NCI-H510A treated with DMSO at 0.1 percent for 48 hours (cell line): ENCODE data around the gene ERG.

Experiments used
- DNase-seq: peaks from one replicate; lab custom pipeline; 2025; lab: John Stamatoyannopoulos, UW

Gene ERG

DNA sequence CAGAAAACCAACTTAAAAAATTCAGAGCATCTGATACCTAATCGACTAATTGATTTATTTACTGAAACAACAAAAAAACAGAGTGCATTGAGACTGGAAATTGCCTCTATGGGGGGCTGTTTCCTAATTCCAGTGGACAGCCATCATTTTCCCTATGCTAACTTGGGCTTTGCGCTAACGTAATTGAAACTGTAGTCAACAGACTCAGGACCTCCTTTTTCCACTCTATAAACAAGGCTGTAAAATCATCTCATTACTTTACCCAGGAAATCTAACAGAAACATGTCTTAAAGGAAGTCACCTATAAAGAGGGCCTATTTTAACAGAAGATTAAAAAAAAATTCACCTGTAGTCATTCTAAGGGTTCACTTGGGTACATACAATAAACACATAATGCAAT is 2.1 kb downstream of the ERG start:
- no peak for DNase-seq

DNA sequence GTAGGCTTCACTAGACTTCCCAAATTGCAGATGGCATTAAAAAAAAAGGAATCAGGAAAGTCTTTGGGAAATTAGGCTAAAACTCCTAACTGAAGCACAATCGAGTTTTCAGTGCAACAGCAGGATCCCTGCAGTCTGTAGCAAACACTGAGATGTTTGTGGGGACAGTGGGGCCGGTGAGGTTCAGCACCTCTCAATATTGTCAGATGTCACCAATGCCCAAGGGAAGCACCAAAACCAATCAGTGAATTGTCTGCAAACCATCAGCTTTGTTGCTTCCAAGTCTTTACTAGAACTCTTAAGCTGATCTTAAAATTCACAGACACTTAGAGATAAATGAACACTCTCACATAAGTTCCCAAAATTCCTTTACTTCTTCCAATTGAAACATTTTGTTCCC is 2.6 kb downstream of the ERG start:
- DNase-seq = no peak

DNA sequence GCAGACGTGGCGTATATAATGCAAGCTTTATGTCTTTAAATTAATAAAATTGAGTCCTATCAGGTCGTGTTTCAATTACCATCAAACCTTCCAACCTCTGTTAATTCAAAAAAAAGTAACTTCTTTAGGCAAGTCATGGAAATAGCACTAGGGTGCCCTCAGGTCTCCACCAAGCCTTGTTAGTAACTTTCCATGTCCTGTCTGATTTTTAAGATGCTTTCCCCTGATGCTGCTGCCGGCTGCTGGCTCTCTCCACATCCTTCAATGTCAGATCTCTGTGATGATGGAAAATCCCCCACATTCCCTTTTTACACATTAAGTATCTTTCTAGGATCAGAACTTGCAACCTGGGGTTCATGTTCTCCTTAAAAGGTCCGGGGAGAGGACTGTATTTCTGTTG is 3.0 kb downstream of the ERG start:
- no peak for DNase-seq

DNA sequence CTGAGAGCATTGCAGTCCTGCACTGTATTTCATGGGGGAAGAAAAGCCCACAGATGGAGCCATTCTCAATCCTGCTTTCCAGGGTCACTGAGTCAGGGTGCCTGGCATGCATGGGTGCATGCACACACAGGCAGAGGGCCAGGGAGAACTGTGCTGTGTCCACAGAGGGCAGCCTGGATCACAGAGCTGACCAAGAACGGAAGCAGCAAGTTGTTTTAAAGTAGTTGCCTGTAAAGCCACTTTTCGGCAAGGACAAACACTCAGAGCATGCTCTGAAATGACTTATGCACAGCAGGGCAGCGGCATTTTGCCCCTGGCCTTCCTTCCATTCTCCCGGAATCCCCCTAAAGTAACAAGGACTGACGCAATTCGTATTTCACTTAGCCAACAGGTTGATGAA is 3.6 kb downstream of the ERG start:
- DNase-seq = no peak

DNA sequence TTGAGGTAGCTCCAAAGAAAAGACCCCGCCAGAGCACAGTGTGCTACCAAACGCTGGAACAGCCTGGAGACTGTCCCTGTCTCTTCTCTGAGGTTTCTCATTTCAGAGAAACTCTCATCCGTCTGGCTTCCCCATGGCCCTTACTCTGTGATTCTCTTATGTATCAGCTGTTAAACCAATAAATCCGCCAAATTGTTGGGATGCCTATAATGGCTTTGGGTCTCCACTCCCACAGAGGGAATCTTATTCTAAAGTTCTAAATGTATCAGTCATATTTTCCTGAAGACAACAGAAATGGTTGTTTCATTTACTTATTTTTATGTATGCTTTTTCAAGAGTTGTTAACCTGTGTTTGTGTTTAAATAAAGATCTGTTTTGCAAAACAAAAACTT is 4.0 kb downstream of the ERG start:
- DNase-seq = no peak

DNA sequence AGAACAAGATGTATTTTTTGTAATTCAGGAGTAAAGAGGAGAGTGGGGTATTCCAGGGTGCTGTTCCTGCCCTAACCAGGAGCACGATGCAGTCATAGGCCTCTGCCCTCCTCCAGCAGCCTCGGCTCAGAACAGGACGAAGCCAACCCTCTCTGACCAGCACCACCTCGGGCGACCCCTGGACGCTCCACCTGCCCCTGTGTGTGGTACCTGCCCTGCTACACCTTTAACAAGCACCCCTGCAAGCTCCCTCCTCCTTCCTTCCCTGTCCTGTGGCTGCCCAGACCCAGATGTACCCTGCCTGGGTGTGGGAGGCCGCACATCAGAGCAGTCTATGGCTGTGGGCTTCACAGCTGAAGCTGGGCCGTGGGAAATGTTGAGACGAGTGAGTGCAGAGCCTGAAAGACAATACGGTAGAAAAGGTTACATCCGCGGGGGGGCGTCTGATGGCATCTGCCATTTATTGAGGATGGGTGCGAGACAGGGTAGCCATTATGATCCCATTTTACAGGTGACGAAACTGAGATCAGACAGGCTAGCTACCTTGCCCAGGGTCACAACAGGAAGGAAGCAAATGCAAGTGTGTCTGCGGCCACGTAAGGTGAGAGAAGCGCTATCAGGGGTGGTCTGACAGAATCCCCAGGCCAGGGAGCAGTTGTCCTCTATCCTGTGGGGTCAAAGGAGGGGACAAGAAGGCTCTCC is 4.6 kb downstream of the ERG start:
- DNase-seq = no peak

DNA sequence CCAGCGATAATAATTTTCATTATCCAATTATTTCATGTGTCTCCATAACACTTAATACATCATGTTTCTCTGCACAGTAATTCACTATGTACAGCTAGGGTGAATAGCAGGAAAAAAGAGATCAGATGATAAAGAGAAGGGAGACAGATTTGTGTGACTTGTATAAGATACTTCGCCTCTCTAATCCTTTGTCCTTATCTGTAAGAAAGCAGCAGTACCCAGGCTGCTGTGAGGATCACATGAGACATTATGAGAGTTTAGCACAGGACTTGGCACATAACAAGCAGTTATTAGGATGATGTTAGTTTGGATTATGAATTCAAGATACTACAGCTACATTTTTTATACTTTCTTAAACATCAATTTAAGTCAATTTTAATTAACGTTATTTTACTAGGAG is 6.3 kb downstream of the ERG start:
- no peak for DNase-seq

DNA sequence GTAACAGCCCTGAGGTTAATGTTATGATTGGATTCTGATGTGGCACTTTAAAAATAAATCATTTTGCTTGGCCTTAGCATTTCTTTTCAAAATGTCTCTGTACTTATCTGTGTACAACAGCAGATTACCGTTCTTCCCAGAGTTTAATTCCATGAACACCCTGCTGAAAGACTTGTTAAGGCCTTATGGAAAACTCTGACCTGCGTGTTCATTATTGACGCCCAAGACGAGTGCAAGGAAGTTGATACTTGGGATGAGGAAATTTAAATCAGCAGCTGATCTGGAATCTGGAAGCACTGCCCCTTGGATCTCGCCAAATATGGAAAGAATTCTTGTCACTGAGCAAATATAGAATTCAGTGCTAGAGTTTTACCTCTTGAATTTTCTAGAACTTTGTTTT is 6.7 kb downstream of the ERG start:
- no peak for DNase-seq

DNA sequence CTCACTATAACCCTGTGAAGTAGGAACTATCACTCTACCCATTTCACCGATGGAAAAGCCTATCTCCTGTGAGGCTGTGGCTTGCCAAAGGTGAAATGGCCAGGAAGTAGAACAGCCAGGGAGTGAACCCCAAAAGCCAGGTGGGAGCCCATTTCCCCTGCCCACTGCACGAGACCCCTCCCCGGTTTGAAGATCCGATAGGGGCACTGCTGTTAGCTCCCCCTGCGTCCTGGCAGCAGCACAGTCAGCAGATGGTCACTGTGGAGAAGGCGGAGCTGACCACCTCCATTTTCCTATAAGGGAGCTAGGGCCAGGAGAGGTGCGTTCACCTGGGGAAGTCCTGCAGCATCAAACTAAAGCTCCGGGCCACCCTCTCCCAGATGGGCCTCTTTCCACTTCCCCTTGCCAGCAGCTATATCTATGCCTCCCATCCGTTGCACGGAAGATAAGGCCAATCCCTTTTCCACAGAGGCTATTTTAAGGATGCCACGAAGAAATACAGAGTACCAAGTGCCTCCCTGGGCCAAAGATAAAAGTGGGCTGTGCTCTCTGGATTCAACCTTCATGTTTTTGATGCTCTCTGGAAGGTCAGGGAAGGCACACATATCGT is 7.8 kb downstream of the ERG start:
- DNase-seq = no peak

DNA sequence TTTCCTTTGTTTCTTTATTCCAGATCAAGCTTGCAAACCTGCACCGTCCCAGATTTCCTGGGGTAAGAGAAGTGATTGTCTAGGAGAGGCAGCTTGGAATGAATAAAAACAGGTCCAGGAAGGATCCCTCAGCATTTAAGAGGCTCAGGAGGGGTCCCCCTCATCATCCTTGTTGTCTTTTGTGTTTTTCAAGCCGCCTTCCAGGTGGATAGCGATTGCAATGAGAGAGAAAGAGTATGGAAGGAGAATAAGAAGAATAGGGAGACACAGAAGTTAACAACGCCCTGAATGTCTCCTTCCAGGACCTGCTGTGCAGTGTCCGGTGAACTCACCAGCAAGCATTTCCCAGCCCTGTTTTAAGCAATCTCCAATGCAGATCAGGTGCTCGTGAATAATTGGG is 8.5 kb downstream of the ERG start:
- DNase-seq = no peak

DNA sequence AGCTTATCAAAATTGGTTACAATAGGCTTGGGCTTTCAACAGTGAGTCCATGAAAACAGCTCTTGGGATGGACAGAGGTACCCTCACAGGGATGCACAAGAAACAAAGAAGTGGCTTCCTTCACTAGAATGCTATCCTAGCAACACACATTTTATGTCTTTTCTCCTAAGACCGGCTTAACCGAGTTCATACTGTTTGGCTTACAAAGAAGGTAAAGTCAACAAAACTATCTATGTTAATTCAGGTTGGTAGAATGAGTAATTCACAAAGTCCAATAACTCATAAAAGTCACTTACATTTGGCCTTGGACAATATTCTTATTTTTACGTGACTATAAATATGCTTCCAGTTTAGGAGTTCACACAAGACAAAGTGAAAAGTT is 9.0 kb downstream of the ERG start:
- DNase-seq = no peak

DNA sequence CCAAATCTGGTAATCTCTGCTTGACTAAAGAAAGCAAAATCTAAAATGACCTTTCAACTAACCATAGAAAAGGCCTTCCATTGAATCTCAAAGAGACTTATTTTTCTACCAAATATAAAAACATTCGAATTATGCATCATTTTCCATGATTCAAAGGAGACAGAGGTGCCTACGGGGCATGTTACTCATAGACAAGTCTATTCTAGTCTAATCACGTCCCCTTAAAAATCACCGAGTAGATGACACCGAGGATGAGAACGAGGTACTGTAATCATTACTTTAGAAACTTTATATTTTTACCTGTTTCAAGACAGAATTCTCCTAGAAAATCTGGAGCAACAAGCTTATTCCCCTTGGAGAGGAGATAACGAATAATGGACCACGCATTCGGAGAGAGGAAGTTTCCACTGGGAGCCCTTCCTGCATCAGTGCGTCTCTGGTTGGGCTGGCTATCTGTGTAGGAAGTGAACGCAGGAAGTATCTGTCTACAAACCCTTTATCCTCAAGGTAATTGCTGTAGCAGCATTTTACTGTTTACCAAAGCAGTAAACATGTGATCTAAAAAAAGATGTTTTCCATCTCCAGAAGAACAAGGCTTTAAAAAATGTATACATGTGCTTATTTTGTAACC is 9.5 kb downstream of the ERG start:
- DNase-seq = no peak

DNA sequence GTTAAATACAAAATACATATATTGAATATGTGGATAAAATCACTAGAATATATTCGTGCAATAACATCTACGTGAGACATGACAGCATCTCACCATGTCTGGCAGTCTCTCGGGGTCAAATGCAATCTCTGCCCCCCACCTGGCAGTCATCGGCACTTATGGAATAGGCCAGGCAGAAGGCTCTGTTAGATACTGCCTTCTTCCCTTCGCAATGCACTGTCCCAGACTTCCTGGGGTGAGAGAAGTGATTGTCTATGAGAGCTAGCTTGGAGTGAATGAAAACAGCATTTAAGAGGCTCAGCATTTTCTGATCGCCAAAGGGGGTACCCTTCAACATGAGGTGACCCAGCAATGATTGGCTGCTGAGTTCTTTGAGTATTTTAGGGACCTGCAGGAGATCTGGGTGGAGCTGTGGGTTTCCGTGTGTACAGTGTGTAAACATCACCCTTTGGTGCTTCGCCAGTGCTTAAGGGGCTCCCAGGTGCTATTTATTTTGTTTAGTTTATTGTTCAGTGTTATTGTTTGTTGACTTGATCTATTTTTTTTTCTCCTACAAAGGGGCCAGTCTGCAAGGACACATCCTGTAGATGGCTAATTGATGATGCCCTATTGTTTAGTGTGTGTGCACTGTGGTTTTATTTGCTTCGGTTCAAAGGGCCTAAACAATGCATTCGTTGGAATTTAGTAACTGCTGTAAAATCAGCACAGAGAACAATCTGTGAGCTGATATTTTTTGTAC is 10.2 kb downstream of the ERG start:
- DNase-seq = peak; percentile 90

DNA sequence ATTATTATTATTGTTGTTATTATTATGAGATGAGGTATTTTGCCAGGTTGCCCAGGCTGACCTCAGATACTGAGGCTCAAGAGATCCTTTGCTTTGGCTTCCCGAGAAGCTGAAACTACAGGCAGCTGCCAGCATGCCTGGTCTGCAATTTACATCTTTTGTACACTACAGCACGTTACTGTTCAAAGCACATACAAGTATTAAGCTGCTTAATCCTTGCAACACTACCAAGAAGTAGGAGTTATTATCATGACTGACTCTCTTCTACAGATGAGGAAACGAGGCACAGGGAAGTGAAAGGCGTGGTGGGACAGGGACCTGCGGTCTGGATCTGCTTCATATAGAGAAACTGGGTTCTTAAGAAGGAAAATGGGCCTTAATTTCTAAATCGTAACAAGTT is 11.6 kb downstream of the ERG start:
- DNase-seq = peak; percentile 86

DNA sequence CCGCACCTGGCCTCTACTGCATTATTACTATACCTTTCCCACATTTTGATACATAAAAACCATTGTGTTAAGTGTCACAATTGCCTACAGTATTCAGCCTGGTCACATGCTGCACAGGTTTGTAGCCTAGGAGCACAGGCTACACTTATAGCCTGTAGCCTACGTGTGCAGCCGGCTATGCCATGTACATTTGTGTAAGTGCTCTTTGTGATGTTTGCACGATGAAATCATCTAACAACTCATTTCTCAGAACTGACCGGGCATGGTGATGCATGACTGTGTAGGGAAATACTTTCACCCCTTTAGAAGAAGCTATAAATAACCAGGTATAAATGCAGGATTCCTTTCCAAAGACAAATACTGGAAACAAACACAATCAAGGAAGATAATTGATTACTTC is 12.1 kb downstream of the ERG start:
- peak; percentile 86 for DNase-seq

DNA sequence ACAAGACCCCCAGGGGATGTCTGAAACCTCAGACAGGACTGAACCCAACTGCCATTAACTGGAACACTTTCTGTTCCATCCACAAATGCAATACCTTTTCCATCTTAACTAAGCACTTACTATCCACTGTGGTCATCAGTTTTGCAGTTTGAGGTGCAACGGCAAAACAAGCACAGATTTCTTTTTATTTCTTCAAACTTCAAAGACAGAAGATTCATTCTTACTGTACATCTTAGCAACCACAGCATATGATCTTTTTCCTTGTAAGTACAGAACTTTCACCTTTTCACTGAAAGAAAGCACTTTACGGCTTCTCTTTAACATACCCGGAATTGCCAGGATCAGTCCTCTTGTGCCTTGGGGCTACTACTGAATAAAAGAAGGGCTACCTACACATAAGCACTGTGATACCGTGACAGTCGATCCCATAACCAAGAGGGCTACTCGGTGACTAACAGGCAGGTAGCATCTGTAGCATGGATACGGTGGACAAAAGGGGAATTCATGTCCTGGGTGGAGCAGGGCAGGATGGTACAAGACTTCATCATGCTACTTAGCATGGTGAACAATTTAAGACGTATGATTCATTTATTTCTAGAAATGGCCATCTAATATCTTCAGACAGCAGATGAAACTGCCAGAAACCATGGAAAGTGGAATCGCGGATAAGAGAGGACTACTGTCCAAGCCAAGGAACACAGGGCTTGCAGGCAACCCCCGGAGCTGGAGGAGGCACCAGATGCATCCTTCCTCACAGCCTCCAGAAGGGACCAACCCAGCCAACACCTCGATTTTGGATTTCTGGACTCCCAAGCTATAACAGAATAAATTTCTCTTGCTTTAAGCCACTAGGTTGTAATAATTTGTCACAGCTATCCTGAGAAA is 18.4 kb downstream of the ERG start:
- DNase-seq = no peak

DNA sequence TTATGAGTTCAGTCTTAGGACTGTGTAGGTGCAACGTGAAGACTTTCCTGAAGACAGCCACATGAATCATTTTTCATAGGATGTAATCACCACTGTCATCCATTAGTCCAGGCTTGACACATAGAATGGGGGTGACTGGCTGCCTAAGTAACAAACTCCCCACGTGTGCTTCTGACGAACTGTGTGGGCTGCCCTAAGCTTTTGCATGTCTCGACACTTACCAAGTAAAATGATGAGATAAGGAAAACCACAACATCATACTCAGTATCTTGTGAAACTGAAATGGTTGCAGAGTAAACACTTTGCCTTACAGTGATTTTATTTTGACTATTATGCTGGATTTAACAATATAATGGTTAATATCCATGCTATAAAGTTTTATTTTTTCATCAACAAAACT is 19.5 kb downstream of the ERG start:
- no peak for DNase-seq

DNA sequence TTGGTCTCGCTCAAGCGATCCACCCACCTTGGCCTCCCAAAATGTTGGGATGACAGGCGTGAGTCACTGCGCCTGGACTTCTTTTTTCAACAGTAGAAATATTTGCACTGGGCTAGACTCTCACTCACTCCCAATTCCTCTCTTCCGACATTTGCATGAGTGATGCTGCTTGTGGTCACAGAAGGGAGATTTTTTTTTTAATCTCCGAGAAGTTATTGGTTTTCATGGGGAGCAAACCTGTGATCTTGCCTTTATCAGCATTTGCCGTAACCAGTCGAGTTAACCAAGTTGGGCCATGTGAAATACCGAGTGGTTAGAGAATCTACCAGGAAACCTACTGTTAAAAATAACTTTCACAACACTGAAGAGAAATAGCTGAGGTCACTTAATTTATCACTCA is 21.1 kb downstream of the ERG start:
- DNase-seq = no peak

DNA sequence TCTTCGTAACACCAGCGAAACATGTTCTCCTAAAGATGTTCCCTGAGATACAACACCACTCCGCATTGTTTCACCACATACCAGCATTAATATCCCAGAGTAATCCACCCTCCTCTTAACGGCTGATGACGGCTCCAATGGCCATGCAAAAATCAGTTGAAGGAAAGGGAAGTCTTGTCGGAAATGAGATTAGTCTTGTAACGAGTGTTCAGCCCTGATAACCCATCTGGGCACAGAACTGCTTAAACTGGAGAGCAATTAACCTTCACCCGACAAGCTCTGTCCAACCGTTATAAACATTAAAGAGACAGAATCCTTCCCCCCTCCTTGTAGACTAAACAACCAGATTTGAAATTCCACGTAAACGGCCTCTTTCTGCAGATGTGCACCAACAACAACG is 21.9 kb downstream of the ERG start:
- no peak for DNase-seq

DNA sequence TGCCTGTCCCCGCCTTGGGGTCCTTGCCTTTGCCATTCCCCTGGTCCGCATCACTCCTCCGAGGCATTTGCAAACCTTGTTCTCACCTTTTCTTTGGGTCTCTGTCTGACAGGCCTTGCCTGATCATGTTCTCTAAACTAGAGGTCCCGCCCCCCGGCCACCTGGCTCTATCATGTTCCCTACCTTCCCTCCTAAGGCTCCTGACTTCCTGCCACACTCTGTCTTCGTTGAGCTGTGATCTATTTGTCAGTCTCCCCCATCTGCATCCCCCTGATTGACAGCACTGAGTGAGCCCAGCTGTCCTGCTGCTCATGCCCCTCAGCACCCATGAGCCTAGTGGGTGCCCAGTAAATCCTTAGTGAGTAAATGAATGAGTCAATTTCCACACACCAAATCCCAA is 22.8 kb downstream of the ERG start:
- DNase-seq = peak; percentile 28

DNA sequence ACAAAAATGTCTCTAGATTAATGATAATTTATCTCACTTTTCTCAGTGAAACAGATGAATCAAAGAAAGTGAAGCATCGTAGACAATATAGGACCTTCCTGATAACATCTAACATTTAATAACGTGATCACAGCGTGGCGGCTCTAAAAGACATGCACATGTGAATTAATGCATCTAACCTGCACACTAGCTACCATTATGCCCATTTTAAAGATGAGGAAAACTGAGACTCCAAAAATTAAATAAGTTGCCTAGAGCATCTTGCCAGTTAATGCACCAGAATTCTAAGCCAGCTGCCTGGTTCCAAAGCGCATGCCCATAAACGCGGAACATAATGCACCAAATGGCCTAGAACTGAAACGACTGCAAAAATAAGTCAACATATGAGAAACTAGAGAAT is 23.5 kb downstream of the ERG start:
- no peak for DNase-seq

DNA sequence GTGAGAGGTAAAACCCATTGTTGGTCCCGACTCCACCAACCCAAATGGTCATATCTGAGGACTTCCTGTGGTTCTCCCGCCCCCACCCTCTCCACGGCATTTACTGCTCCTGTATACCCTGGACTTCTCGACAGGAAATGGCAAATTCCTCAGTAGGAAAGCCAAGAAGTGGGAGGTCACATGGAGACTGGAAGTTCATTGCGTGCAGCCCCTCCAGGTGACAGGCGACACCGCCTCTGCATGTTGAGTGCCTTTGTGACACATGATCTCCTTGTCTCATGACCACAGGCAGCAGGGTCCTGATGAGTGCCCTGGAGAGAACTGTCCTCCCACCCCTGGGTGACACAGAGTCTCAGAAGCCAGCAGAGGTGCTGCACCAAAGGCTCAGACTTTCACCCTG is 24.2 kb downstream of the ERG start:
- DNase-seq = peak; percentile 63
